HepG2 (cell line): ENCODE data around the gene ZFR2. TPM values are rescaled to one million over a fixed set of nuclear protein-coding genes. Genes with fewer than 3 reads are reported as not detected.

Experiments used
- ATAC-seq: fragments of 200-7000 bp; cut with Tn5 transposase; 3 replicates; pipeline ENCODE4 v1.9.1; 2020; ENCODE audit warnings: mild to moderate bottlenecking, moderate library complexity
- BruUV-seq: library from RNA; stranded (reverse); fragments of 400-500 nt; replicated peaks from 2 replicates; lab custom pipeline; 2021; lab: Mats Ljungman, UMichigan
- CTCF ChIA-PET: fragments of 300-600 bp; formaldehyde crosslinking; extraction: SDS; loops from one replicate; lab custom pipeline; 2021; ENCODE audit warnings: low total read pairs, inconsistent platforms, low intra/inter-chr PET ratio; lab: Yijun Ruan, JAX
- POLR2A ChIA-PET: fragments of 350-600 bp; sonication (Branson Sonifier 250); formaldehyde crosslinking; loops from one replicate; lab custom pipeline; 2020; ENCODE audit warnings: antibody characterized with exemption, inconsistent platforms; lab: Yijun Ruan, JAX
- DNase-seq: peaks from one replicate; pipeline ENCODE4 v3.0.0-alpha.2; 2015; ENCODE audit warnings: low spot score
- FAIRE-seq: peaks from 3 replicates; lab custom pipeline; 2011; peaks lifted over from hg19 to GRCh38; lab: Jason Lieb, UNC
- H2AFZ ChIP-seq: one replicate; pipeline ENCODE4 v1.6.1; 2011; ENCODE audit warnings: low read length, inconsistent platforms
- H3K27ac ChIP-seq: fragments of 300-600 bp; 3 replicates; pipeline ENCODE4 v1.8.0; 2011; ENCODE audit warnings: mixed run types, mild to moderate bottlenecking, mixed read lengths, low read length, inconsistent platforms; ENCODE audit not compliant: insufficient read depth; ENCODE audit errors: extremely low read length
- H3K27me3 ChIP-seq, 2 experiments: fragments of 200-600 bp in 1 of 2; 2 replicates in 1 of 2; 3 replicates in 1 of 2; pipeline versions ENCODE4 v1.6.0 to v1.8.0; 2011; ENCODE audit warnings: low read length in 2 of 2, mild to moderate bottlenecking in 2 of 2, moderate library complexity in 2 of 2, inconsistent platforms in 1 of 2; ENCODE audit not compliant: insufficient read depth in 2 of 2, control insufficient read depth in 1 of 2
- H3K36me3 ChIP-seq, 2 experiments: fragments of 200-600 bp in 1 of 2; replicated peaks in 1 of 2; 2 replicates in 1 of 2; 3 replicates in 1 of 2; pipeline versions ENCODE4 v1.5.1 to v1.8.0; 2011; ENCODE audit warnings: low read length in 2 of 2, inconsistent platforms in 1 of 2; ENCODE audit not compliant: insufficient read depth in 2 of 2, control insufficient read depth in 1 of 2
- H3K4me1 ChIP-seq: 2 replicates; pipeline ENCODE4 v1.5.1; 2012; ENCODE audit warnings: low read length, inconsistent platforms; ENCODE audit not compliant: insufficient read depth
- H3K4me2 ChIP-seq: 2 replicates; pipeline ENCODE4 v1.6.0; 2011; ENCODE audit warnings: low read depth, low read length, inconsistent platforms
- H3K4me3 ChIP-seq, 3 experiments: fragments of 200-600 bp in 1 of 3; sonication (generic), shearing (Covaris generic) in 1 of 3; replicated peaks in 1 of 3; 2 replicates each; pipeline ENCODE4 v1.5.1; 2011 to 2016; ENCODE audit warnings: low read length in 3 of 3, inconsistent platforms in 2 of 3, low read depth in 2 of 3, mild to moderate bottlenecking in 2 of 3, control low read depth in 1 of 3, mixed read lengths in 1 of 3; ENCODE audit not compliant: insufficient read depth in 1 of 3
- H3K79me2 ChIP-seq: one replicate; pipeline ENCODE4 v1.6.1; 2011; ENCODE audit warnings: low read length, inconsistent platforms; ENCODE audit not compliant: insufficient read depth
- H3K9ac ChIP-seq: 2 replicates; pipeline ENCODE4 v1.6.0; 2011; ENCODE audit warnings: mild to moderate bottlenecking, low read depth, low read length, inconsistent platforms; ENCODE audit not compliant: insufficient read depth
- H3K9me3 ChIP-seq: 2 replicates; pipeline ENCODE4 v1.5.1; 2012; ENCODE audit warnings: mild to moderate bottlenecking, low read length
- H4K20me1 ChIP-seq: 2 replicates; pipeline ENCODE4 v1.6.0; 2011; ENCODE audit warnings: inconsistent platforms, mild to moderate bottlenecking, low read length, moderate library complexity; ENCODE audit not compliant: insufficient read depth
- DMTF1 ChIP-seq: sonication (generic); formaldehyde crosslinking; IDR thresholded peaks from 2 replicates; pipeline ENCODE4 v1.4.0; 2020; ENCODE audit warnings: mild to moderate bottlenecking, missing genetic modification reagents
- HOXD1 ChIP-seq: sonication (generic); formaldehyde crosslinking; IDR thresholded peaks from 2 replicates; pipeline ENCODE4 v1.5.0; 2020; ENCODE audit warnings: missing genetic modification reagents
- NFIC ChIP-seq: IDR thresholded peaks from 2 replicates; pipeline ENCODE4 v1.6.1; 2012; ENCODE audit warnings: mild to moderate bottlenecking, low read length, inconsistent platforms
- SMAD1 ChIP-seq: sonication (generic); formaldehyde crosslinking; IDR thresholded peaks from 2 replicates; pipeline ENCODE4 v1.4.0; 2020; ENCODE audit warnings: missing genetic modification reagents, low read depth, mild to moderate bottlenecking, borderline replicate concordance
- ZNF629 ChIP-seq: sonication (generic); formaldehyde crosslinking; conservative IDR thresholded peaks from 2 replicates; pipeline ENCODE4 v1.5.0; 2020; ENCODE audit warnings: missing genetic modification reagents
- ZSCAN12 ChIP-seq: sonication (generic); formaldehyde crosslinking; IDR thresholded peaks from 2 replicates; pipeline ENCODE4 v1.9.0; 2021; ENCODE audit warnings: mild to moderate bottlenecking, missing genetic modification reagents
- WGBS: methylation state at CpG from one replicate; pipeline ENCODE4 v1.1.6; 2017; ENCODE audit warnings: low lambda C conversion rate; 5-methylcytosine and 5-hydroxymethylcytosine counted together
- in situ Hi-C: cut with HindIII; loops from 2 replicates; pipeline ENCODE4 v1.10.0; 2017; ENCODE audit warnings: low pct_unique_long_range_greater_than_20kb; ENCODE audit not compliant: extremely low pct_ligation_motif_present
- intact Hi-C: fragments of 100-400 bp; cut with micrococcal nuclease; formaldehyde crosslinking; loops from one replicate; pipeline ENCODE4 v1.10.0; 2022; ENCODE audit not compliant: unreplicated experiment
- polyA plus RNA-seq, 8 experiments: library from polyadenylated mRNA; depleted of rRNA in 3 of 8; stranded (reverse) in 7 of 8; unstranded in 1 of 8; fragments of >200 nt; fragmentation: Illumina TruSeq in 4 of 8; extraction: Trizol in 4 of 8; gene quantifications; 2 replicates each; pipeline versions ENCODE4 v1.2.1 to v1.2.3, GENCODE V29; 2011 to 2016; ENCODE audit warnings: low read depth in 4 of 8, missing spikeins in 1 of 8, mixed read lengths in 1 of 8; ENCODE audit not compliant: insufficient read depth in 1 of 8
- total RNA-seq, 5 experiments: library from RNA; depleted of rRNA; stranded (reverse); fragments of >200 nt; fragmentation: Illumina TruSeq; extraction: Trizol; gene quantifications; 2 replicates each; pipeline ENCODE4 v1.2.3, GENCODE V29; 2016; ENCODE audit warnings: low read depth in 1 of 5

Gene ZFR2
- total and polyA plus RNA-seq, 2 of the 13 experiments (the other 11 are each of a cell fraction or from before 2014, with no cell fraction given), result 0.37 to 0.69 TPM

DNA sequence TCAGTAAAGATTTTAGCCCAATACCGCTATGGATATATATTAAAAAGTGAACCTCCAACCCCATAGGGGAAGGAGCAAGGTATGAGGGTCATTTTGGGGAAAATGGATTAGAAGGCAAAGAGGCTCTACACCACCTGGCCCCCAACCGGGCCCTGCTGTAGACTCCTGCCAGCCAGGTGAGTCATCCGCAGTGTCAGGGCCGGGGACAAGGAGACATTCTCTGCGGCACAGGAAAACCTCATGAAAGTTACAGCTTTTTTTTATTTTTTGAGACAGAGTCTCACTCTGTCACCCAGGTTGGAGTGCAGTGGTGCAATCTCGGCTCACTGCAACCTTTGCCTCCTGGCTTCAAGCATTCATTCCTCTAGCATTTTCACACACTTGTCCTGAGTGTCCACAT, 32.0 kb downstream of the ZFR2 start (continued):
- TF ChIP-seq HOXD1 (CRISPR knock-in tag), result no peak
- TF ChIP-seq ZSCAN12, result no peak
- no peak for TF ChIP-seq DMTF1
- no peak for TF ChIP-seq NFIC

DNA sequence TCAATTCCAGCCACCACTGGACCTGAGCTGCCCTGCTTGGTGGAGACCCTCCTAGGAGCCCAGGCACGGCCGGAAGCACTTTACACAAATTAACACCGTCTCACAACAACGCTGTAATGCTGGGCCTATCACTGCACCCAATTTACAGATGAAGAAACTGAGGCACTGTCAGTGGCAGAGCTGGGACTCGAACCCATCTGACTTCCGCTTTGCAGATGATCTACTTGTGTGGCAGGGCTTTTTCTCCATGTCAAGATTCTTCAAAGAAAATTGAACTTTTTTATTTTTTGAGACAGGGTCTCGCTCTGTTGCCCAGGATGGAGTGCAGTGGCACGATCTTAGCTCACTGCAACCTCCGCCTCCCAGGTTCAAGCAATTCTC, 33.8 kb downstream of the ZFR2 start:
- no peak overlapping the region for H3K27ac ChIP-seq
- intact Hi-C loops, result no loop called here
- no peak for FAIRE-seq
- H3K4me3 ChIP-seq, result no peak overlapping the region
- H3K9ac ChIP-seq, result no peak overlapping the region
- CTCF ChIA-PET, result no interaction called here
- H2AFZ ChIP-seq, result no peak overlapping the region
- 0 out of 2 replicates have a peak, but pooled peaks cover 7% of the 10 kb centered on the region for H3K9me3 ChIP-seq
- H4K20me1 ChIP-seq, result no peaks in the 10 kb centered on the region
- H3K27me3 ChIP-seq, result peaks cover 3 to 20% of the 10 kb centered on the region in 2 experiments; a peak in 4 of 5 replicates
- TF ChIP-seq ZNF629 (CRISPR knock-in tag) (peak; percentile 47), SMAD1 (no peak)
- H3K36me3 ChIP-seq, result no peaks in the 10 kb centered on the region
- POLR2A ChIA-PET, result no interaction called here
- in situ Hi-C loops, result no loop called here
- H3K4me2 ChIP-seq, result no peak overlapping the region
- no peak for DNase-seq
- no peak for ATAC-seq
- BruUV-seq, result no TSS peak
- 55% methylated on average over 7 of the region's 9 CpGs for WGBS
- H3K4me1 ChIP-seq, result no peaks in the 10 kb centered on the region
- H3K79me2 ChIP-seq, result no peaks in the 10 kb centered on the region
